Endodermal cell (in vitro differentiated cells): ENCODE measurements around the gene SLC27A6. TPM values are rescaled to one million over a fixed set of nuclear protein-coding genes. Genes with fewer than 3 reads are reported as not detected.

Source experiments
- DNase-seq: peaks from one replicate; pipeline ENCODE4 v3.0.0-alpha.2; 2017
- H3K27ac ChIP-seq: 2 replicates; pipeline ENCODE4 v1.5.1; 2013; ENCODE audit warnings: mild to moderate bottlenecking, low read depth, low read length, moderate library complexity
- H3K27me3 ChIP-seq: 2 replicates; pipeline ENCODE4 v1.6.1; 2013; ENCODE audit warnings: mild to moderate bottlenecking, low read length, moderate library complexity; ENCODE audit not compliant: insufficient read depth, control insufficient read depth, poor library complexity, severe bottlenecking
- H3K36me3 ChIP-seq: 2 replicates; pipeline ENCODE4 v1.7.0; 2013; ENCODE audit warnings: mild to moderate bottlenecking, low read length, moderate library complexity; ENCODE audit not compliant: control insufficient read depth, insufficient read depth
- H3K4me1 ChIP-seq: one replicate; pipeline ENCODE4 v1.7.0; 2013; ENCODE audit warnings: low read length; ENCODE audit not compliant: control insufficient read depth, insufficient read depth
- H3K4me3 ChIP-seq: 2 replicates; pipeline ENCODE4 v1.5.1; 2013; ENCODE audit warnings: mild to moderate bottlenecking, low read length, moderate library complexity
- H3K9ac ChIP-seq: 2 replicates; pipeline ENCODE4 v1.6.1; 2013; ENCODE audit warnings: mild to moderate bottlenecking, low read length, moderate library complexity; ENCODE audit not compliant: poor library complexity, severe bottlenecking; ENCODE audit errors: extremely low read depth
- H3K9me3 ChIP-seq: 2 replicates; pipeline ENCODE4 v1.6.1; 2013; ENCODE audit warnings: mild to moderate bottlenecking, low read length, moderate library complexity; ENCODE audit not compliant: control insufficient read depth
- H3K27ac Mint-ChIP-seq: 2 replicates; pipeline ENCODE4 v1.8.0; 2020; ENCODE audit warnings: mixed read lengths
- H3K27me3 Mint-ChIP-seq: 2 replicates; pipeline ENCODE4 v1.8.0; 2021; ENCODE audit warnings: mild to moderate bottlenecking, mixed read lengths; ENCODE audit not compliant: insufficient read depth
- H3K36me3 Mint-ChIP-seq: 2 replicates; pipeline ENCODE4 v1.8.0; 2020; ENCODE audit warnings: low read depth, mixed read lengths
- H3K4me1 Mint-ChIP-seq: 2 replicates; pipeline ENCODE4 v1.8.0; 2020; ENCODE audit warnings: mixed read lengths
- H3K4me3 Mint-ChIP-seq: 2 replicates; pipeline ENCODE4 v1.8.0; 2020; ENCODE audit warnings: mild to moderate bottlenecking, moderate library complexity, mixed read lengths
- H3K9me3 Mint-ChIP-seq: 2 replicates; pipeline ENCODE4 v1.8.0; 2020; ENCODE audit warnings: mild to moderate bottlenecking, mixed read lengths
- CTCF ChIP-seq: fragments of 200-600 bp; sonication (generic); conservative IDR thresholded peaks from 2 replicates; pipeline ENCODE4 v1.5.0; 2021; ENCODE audit warnings: antibody characterized with exemption, mild to moderate bottlenecking
- WGBS, 2 experiments: methylation state at CpG; one replicate each; pipeline versions ENCODE4 v1.1.5 to v1.1.7; 2013; ENCODE audit warnings: missing lambda C conversion rate in 2 of 2, mixed read lengths in 1 of 2; ENCODE audit not compliant: insufficient coverage in 1 of 2, insufficient read length in 1 of 2; 5-methylcytosine and 5-hydroxymethylcytosine counted together
- total RNA-seq, 2 donors: library from RNA; stranded (reverse); fragmentation: NEBNext Ultra II Directional in 1 of 2; extraction: Animal tissue kit (Norgen Biotek cat#: 25700) in 1 of 2; gene quantifications; 2 replicates in 1 of 2; 3 replicates in 1 of 2; pipeline ENCODE4 v1.2.1, GENCODE V29; 2021

Gene SLC27A6
- total RNA-seq, 2 donors from 2014 or later, result 3.3 to 7.2 TPM

- H3K4me3 Mint-ChIP-seq, result no peak overlapping the region
- Histone ChIP-seq H3K4me3 (no peak overlapping the region), H3K9ac (no peak overlapping the region), H3K27me3 (no peaks in the 10 kb centered on the region), H3K27ac (no peak overlapping the region), H3K36me3 (no peaks in the 10 kb centered on the region), H3K9me3 (peaks cover 19% of the 10 kb centered on the region), H3K4me1 (no peaks in the 10 kb centered on the region)
- H3K27me3 Mint-ChIP-seq, result no peaks in the 10 kb centered on the region
- no peaks in the 10 kb centered on the region for H3K4me1 Mint-ChIP-seq
- peaks cover 5% of the 10 kb centered on the region for H3K9me3 Mint-ChIP-seq
- no peak for DNase-seq
- no peak overlapping the region for H3K27ac Mint-ChIP-seq
- 95% methylated on average over 4 of the region's 4 CpGs for WGBS, 2 experiments
- no peak for TF ChIP-seq CTCF
- no peaks in the 10 kb centered on the region for H3K36me3 Mint-ChIP-seq
These were observed 77.0 kb downstream of the SLC27A6 start for GRCh38 chr5:129042306-129042705.

GRCh38 chr5:129043894-129044293 lies 78.6 kb downstream of the SLC27A6 start:
- no peak for TF ChIP-seq CTCF
- Histone ChIP-seq H3K9me3 (peaks cover 19% of the 10 kb centered on the region), H3K27ac (no peak overlapping the region), H3K9ac (no peak overlapping the region), H3K4me3 (no peak overlapping the region), H3K4me1 (no peaks in the 10 kb centered on the region), H3K36me3 (no peaks in the 10 kb centered on the region), H3K27me3 (no peaks in the 10 kb centered on the region)
- Mint-ChIP-seq H3K36me3 (no peaks in the 10 kb centered on the region), H3K9me3 (peaks cover 5% of the 10 kb centered on the region), H3K27me3 (no peaks in the 10 kb centered on the region), H3K4me1 (no peaks in the 10 kb centered on the region), H3K4me3 (no peak overlapping the region), H3K27ac (no peak overlapping the region)
- no peak for DNase-seq
- WGBS, 2 experiments, result 37% methylated on average over 1 of the region's 1 CpG; no CpG with 5 or more reads in 1 of the 2 experiments

- Mint-ChIP-seq H3K27me3 (no peaks in the 10 kb centered on the region), H3K4me1 (no peaks in the 10 kb centered on the region), H3K4me3 (no peak overlapping the region), H3K9me3 (peaks cover 5% of the 10 kb centered on the region), H3K36me3 (no peaks in the 10 kb centered on the region), H3K27ac (no peak overlapping the region)
- Histone ChIP-seq H3K4me1 (no peaks in the 10 kb centered on the region), H3K27ac (no peak overlapping the region), H3K4me3 (no peak overlapping the region), H3K9ac (no peak overlapping the region), H3K36me3 (no peaks in the 10 kb centered on the region), H3K9me3 (peaks cover 19% of the 10 kb centered on the region), H3K27me3 (no peaks in the 10 kb centered on the region)
- no peak for TF ChIP-seq CTCF
- no peak for DNase-seq
These were observed 80.9 kb downstream of the SLC27A6 start for GRCh38 chr5:129046151-129046550.
